GM21786 (cell line): Measurements from ENCODE around the gene DIP2A.
"Not testable (repeated sequence)": the region's sequence is repeated elsewhere in the genome, so short reads cannot be mapped to it uniquely, and the experiment has no call there.

ENCODE experiments used
- ATAC-seq: cut with Tn5 transposase; IDR thresholded peaks from one replicate; pipeline ENCODE4 v1.9.1; 2021; ENCODE audit not compliant: unreplicated experiment

Gene DIP2A

DNA sequence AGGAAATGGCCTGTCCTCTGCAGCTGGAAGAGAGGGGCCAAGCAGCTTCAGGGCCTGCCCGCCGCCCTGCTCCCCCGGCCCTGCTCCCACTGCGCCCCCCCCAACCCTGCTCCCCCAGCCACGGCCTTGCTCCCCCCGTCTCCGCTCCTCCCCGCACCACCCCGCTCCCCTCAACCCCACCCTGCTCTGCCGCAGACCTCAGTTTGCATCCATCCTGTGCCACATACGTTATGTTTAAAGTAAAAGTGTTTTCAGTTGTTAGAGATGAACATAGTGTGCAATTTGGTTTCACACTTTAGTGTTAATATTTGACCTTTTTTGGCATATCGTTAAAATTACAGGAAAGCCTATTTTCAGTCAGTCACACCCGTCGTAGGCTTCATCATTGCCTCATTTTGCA, 34.1 kb upstream of the DIP2A start:
- ATAC-seq = no peak

- no peak for ATAC-seq
These were observed 33.6 kb upstream of the DIP2A start for GRCh38 chr21:46425041-46425440.

DNA sequence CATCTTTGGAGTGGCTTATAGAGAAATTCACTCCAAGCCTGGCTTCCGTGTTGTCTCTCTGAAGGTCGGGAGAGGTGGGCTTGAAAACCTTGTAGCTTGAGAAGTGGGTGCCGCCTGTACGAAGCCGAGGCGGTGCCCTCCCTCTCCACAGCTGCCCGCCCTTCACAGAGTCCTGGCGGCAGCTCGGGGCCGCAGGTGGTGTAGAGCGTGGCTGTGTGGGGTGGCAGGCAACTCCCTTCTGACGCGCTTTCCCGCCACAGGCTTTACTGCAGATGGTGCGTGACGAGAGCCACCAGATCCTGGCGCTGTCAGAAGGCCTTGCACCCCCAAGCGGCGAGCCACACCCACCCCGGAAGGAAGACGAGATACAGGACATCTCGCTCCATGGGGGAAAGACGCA, 33.1 kb upstream of the DIP2A start:
- ATAC-seq = no peak

GRCh38 chr21:46426313-46427046, 32.2 kb upstream of the DIP2A start:
- no peak for ATAC-seq

DNA sequence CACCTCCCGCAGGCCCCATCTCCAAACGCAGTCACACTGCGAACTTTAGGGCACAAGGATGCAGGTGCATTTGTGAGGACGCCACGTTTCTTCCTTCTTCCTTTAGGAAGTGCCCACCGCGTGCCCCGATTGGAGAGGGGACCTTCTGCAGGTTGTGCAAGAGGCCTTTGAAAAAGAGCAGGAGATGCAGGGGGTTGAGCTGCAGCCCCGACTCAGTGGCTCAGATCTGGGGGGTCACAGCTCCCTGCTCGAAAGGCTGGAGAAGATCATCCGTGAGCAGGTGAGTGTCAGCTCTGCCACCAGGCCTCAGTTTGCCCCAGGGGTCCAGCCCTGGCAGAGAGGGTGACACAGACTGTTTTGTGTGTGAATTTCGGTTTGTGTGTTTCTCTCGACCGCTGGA, 31.2 kb upstream of the DIP2A start:
- ATAC-seq = no peak

GRCh38 chr21:46428286-46428685, 30.4 kb upstream of the DIP2A start:
- no peak for ATAC-seq

DNA sequence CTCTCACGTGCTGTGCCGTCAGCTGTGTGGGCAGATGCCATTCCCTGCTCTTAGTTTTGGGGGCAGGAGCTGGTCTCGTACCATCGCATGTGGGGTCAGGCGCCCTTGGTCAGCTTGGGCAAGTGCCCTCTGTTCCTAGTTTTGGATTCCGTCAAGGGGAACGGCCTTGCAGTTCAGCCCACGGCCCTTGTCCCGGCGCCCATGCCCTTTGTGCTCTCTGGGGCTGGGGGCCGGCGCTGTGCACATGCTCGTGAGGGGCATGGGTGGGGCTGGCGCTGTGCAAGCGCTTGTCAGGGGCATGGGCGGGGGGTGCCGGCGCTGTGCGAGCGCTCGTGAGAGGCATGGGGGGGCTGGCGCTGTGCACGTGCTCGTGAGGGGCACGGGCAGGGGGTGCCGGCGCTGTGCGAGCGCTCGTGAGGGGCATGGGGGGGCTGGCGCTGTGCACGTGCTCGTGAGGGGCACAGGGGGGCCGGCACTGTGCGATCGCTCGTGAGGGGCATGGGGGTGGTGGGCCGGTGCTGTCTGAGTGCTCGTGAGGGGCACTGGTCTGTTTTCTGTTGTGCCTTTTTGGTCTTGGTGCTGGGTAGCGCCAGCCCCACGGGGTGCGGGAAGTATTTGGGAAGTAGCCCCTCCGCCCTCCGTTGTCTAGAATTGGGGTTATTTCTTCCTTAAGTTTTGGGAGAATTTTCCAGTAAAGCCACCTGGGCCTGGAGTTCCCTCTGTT, 29.5 kb upstream of the DIP2A start:
- no peak for ATAC-seq

DNA sequence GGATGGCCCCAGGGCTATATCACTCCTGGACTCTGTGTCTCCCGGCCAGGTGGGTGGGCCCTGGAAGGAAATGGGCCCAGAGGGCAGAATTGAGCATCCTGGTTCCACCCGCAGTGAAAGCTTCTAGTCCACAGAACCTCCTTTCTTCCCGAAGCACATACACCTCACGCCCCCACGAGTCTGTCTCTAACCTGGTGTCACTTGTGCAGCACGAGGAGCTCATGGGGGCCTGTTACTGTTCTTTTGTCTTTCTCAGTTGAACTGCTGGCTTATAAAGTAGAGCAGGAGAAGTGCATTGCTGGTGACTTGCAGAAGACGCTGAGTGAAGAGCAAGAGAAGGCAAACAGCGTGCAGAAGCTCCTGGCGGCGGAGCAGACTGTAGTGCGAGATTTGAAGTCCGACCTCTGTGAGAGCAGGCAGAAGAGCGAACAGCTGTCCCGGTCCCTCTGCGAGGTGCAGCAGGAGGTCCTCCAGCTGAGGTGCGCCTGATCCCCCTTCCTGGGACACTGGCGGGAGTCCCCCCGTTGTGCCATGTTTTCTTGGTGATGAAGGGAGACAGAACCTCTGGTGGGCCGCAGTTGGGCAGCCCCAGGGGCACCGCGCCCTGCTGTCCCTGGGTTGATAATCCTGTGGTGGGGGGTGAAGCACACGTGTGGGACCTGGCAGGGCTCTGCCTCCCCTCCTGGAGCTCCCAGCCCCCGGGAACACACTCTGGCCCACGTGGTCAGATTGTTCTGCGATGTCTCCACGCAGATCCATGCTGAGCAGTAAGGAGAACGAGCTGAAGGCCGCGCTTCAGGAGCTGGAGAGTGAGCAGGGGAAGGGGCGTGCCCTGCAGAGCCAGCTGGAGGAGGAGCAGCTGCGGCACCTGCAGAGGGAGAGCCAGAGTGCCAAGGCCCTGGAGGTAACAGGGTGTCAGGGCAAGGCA, 28.7 kb upstream of the DIP2A start:
- ATAC-seq = no peak

DNA sequence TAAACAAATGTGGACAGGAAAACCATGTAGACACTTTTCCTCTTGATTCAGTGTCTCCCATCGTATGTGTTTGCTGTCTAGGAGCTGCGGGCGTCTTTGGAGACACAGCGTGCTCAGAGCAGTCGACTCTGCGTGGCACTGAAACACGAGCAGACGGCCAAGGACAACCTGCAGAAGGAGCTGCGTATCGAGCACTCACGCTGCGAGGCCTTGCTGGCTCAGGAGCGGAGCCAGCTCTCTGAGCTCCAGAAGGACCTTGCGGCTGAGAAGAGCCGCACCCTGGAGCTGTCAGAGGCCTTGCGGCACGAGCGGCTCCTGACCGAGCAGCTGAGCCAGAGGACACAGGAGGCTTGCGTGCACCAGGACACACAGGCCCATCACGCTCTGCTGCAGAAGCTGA, 27.2 kb upstream of the DIP2A start:
- ATAC-seq = no peak

DNA sequence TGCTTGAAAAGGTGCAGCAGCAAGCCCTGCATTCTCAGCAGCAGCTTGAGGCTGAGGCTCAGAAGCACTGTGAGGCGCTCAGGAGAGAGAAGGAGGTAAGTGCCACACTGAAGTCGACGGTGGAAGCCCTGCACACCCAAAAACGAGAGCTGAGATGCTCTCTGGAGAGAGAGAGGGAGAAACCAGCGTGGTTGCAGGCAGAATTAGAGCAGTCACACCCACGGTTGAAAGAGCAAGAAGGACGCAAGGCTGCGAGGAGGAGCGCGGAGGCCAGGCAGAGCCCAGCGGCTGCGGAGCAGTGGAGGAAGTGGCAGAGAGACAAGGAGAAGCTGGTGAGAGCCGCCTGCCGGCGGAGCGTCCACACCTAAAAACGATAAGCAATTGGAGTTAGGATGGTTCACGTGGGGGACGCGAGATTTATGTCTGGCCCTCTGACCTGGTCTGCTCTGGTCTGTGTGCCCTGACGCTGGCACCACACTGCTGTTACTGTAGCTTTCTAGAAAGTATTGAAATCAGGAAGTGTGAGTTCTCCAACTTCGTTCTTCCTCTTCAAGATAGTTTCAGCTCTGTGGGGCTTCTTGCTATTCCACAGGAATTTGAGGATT, 26.7 kb upstream of the DIP2A start:
- no peak for ATAC-seq

- ATAC-seq = not testable (repeated sequence)
These were observed 25.6 kb upstream of the DIP2A start for GRCh38 chr21:46433116-46433515.

DNA sequence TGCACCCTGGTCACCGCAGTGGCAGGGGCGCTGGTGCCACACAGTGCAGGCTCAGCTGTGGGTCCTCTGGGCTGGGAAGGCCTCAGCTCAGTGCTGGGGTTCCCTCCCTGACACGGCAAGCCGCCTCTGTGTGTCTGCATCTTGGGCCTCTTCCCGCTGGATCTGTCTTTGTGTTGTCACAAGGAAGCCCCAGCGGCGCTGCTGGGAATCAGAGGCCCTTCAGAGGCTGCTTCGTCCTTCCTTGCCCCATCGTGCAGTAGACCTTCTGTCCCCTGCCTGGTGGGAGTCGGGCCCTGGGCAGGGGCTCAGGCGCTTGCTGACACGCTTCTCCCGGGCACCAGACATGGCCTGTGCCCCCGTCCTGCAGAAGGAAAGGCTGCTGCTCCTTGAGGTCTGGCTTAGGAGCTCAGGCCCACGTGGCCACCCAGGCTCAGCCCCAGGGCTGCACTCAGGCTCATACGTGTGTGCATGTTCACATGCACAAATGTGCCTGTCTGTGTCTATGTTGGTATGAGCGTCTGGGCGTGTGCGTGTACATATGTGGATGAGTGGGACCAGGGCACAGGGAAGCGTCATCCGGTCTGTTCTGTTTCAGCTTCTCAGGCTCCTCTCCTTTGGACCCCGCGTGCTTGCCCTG, 24.3 kb upstream of the DIP2A start:
- ATAC-seq = no peak

GRCh38 chr21:46435786-46436227, 22.9 kb upstream of the DIP2A start:
- ATAC-seq = no peak

DNA sequence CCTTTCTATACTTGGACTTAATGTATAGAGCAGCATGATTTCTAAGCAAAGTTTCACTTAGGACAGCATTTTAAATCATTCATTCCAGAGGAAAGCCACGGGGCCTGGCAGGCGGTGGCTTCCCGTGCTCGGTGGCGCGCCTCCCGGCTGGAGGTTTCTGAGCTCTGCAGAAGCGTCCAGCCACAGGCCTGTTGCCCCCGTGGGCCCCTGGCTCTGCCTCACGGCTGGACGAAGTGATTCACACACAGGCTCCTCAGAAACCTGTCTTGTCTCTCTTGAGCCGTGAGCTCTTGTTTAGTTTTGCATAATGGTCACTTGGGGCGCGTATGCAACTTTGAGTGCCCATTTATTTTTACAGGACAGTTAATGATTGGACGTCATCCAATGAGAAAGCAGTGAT, 22.1 kb upstream of the DIP2A start:
- no peak for ATAC-seq

DNA sequence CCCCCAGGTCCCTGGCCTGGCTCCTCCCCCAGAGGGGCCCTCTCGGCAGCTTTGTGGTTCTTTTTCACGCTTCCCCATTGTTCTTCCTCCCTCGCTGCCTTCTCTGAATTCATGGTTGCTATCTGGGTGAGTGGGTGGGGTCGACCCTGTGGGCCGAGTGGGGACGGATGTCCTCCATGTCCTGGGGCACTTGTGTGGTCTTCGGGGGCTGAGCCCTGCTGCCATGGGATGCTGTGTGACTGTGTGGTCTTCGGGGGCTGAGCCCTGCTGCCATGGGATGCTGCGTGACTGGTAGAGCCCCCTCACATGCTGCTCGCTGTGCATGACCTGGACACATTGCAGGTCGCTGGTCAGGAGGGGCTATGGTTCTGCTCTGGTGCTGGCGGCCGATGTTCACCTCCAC, 21.6 kb upstream of the DIP2A start:
- ATAC-seq = no peak

DNA sequence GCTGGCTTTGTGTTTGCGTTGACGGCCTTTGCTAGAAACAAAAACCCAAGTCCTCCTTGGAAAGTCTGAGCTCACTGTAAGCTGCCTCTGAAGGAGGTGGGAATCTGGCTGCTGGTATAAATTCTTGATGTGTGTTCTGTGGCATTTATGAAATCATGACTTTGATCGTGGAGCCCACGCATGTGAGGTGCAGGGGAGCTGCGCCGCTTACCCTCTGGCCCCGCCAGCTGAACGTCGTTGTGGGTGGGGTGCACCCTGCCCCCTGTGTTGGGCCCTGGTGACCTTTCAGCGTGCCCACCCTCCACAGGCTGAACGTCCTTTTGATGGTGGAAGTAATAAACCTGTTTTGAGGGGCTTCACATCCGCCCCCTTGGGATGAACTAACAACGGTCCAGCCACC, 21.2 kb upstream of the DIP2A start:
- ATAC-seq = no peak

DNA sequence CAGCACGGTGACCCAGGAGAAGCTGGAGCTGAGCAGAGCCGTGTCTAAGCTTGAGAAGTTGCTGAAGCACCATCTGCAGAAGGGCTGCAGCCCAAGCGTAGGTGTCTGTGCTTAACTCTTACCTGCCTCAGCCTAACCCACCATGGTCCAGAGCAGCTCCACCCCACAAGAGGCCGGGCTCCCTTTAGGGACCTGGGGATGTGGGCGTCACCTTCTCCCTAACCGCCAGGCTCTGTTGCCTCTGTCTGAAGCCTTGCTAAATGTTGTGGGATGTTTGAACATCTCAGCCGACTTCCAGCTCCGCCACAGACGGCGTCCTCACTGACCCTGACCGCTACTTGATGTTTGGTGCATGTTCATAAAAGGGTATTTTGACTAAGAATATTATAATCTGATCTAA, 20.4 kb upstream of the DIP2A start:
- ATAC-seq = no peak

DNA sequence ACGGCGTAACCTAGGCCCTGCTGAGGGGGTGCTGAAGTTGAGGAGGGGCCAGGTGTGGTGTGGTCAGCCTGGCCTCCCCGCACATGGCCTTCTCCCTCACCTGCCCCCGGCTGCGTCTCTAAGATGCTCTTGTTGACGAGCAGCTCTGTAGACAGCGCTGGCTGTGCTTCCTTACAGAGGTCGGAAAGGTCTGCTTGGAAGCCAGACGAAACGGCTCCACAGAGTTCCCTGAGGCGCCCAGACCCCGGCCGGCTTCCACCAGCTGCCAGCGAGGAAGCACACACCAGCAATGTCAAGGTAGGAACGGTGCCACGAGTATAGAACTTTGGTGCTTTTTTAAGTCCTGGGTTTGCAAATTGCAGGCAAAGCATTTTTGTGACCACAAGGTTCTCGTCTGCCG, 18.8 kb upstream of the DIP2A start:
- no peak for ATAC-seq

DNA sequence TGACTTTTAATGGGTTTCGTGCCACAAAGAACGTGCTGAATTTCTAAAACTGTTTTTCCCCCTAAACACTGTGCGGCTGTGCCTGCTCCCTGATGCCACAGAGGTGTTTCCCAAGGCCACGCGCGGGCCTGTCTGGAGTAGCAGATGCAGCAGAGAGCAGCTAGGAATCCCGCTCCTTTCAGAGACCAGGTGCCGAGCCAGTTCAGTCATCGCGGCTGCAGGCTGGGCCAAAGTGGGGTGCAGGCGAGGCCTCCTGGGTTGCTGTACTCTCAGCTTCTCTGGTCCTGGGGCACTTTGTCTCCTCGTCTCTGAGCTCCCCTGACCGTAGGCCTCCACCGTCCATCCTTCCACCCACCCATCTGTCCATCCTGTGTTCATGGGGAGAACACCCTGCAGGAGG, 17.4 kb upstream of the DIP2A start:
- no peak for ATAC-seq

- no peak for ATAC-seq
These were observed 16.7 kb upstream of the DIP2A start for GRCh38 chr21:46441961-46442498.
